Muscle of arm (tissue), 14 donors: Measurements from ENCODE around the gene UTS2R. TPM values are rescaled to one million over a fixed set of nuclear protein-coding genes. Genes with fewer than 3 reads are reported as not detected.
A peak's percentile ranks its signal among the peaks of the same experiment; 100 is the strongest.

Source experiments
- DNase-seq: peaks from one replicate; pipeline ENCODE4 v3.0.0-alpha.2; 2013
- long read RNA-seq, 11 donors: transcript quantifications; one replicate each; lab custom pipeline, GENCODE V29; 2026
- polyA plus RNA-seq, 12 donors: library from polyadenylated mRNA; unstranded; fragments of 120-200 nt; gene quantifications; one replicate each; pipeline ENCODE4 v1.2.1, GENCODE V29; 2013; ENCODE audit not compliant: insufficient read length in 12 of 12

Gene UTS2R
- polyA plus RNA-seq, result 10 to 100 TPM in 1 of 12 donors, 1 to 10 TPM in 10, not detected in 1; 2.5 to 11.1 (median 5.2) TPM
- long read RNA-seq, donor 1, result 0 reads
- long read RNA-seq, donor 2, transcript UTS2R-201 (1 exons, 1,357 nt), result major isoform, 5 of 5 reads
- long read RNA-seq, donor 2, partial matches to known transcripts, result 0 of 5 reads
- long read RNA-seq, donor 2, other reads (novel, unspliced or antisense), result 0 of 5 reads
- long read RNA-seq, donor 3, partial matches to known transcripts, result 0 of 3 reads
- long read RNA-seq, donor 3, other reads (novel, unspliced or antisense), result 0 of 3 reads
- long read RNA-seq, donor 4, result 0 reads
- long read RNA-seq, donor 5, partial matches to known transcripts, result 0 of 3 reads
- long read RNA-seq, donor 5, other reads (novel, unspliced or antisense), result 0 of 3 reads
- long read RNA-seq, donor 6, result 0 reads
- long read RNA-seq, donor 7, partial matches to known transcripts, result 0 of 2 reads
- long read RNA-seq, donor 7, other reads (novel, unspliced or antisense), result 0 of 2 reads
- long read RNA-seq, donor 8, result 0 reads
- long read RNA-seq, donor 9, partial matches to known transcripts, result 0 of 2 reads
- long read RNA-seq, donor 9, other reads (novel, unspliced or antisense), result 0 of 2 reads
- long read RNA-seq, donor 10, transcript UTS2R-201 (1 exons, 1,357 nt), result major isoform, 5 of 5 reads
- long read RNA-seq, donor 10, partial matches to known transcripts, result 0 of 5 reads
- long read RNA-seq, donor 10, other reads (novel, unspliced or antisense), result 0 of 5 reads
- long read RNA-seq, donor 11, partial matches to known transcripts, result 0 of 3 reads
- long read RNA-seq, donor 11, other reads (novel, unspliced or antisense), result 0 of 3 reads

DNA sequence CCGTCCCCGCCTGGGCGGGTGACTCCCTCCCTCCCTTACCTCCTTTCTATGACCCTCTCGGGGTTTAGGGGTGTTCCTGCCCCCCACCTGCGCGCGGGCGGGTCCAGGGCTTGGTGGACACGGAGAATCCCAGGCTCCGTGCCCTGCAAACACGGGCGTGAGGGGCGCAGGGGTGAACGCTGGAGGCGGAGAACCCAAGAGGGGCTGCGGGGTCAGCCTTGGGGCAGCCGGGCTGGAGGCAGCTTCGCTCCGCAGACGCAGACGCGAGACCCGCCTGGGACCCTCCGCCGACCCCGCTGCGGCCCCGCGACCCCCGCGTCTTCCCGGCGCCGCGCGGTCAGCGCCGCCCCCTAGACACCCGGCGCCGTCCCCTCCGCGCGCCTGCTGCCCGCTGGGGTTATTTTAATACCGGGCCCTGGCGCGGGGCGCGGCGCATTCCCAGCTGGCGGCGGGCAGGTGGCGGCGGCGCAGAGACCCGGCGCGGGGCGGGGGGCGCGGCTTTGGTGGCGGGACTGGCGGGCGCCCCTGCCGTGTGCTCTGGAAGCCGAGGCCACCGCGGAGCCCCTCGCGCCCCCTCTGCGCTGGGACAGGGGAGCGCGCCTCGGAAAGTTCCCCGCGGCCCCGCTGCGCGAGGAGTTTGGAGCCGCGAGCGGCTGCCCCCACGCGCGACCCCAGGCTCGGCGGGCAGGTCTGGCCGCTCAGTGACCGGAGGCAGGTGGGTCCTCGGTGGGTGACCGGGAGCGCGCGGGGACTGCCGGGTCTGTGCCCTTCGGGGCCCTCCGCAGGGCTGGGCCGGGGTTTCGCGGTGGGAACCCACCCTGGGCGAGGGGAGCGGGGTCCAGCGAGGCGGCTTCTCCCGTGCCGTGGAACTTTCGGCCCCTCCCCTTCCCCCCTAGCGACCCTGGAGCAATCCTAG lies at the start of gene UTS2R:
Gene UTS2R, plus strand, starts transcription at position 433 of the 916 bp plus-strand sequence. CDS start 2,560 bp downstream, outside the sequence.
- no peak for DNase-seq

DNA sequence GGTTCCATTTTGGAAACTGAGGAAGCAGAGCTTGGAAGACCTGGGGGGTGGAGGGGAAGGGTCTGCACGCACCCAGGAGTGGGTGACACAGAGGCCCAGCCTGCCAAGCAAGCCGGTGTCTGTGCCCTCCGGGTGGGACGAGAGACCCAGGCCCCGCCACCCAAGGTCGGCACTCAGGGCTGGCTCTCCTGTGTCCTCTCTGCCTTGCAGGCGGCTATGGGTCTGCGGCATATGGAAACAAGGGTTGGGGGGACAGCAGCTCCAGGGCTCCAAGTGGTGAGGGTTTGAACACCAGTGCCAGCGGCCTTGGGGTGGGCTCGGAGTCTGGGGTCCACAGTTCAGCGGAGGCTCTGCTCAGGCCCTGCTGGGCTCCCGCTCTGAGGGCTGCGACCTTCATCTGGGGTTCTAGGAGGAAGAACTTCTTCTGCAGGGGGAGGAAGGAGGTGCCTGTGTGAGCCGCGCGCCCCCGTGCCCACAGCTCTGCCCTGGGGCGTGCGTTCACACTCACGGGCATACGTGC lies 49.6 kb upstream of the UTS2R start:
- DNase-seq, result no peak

DNA sequence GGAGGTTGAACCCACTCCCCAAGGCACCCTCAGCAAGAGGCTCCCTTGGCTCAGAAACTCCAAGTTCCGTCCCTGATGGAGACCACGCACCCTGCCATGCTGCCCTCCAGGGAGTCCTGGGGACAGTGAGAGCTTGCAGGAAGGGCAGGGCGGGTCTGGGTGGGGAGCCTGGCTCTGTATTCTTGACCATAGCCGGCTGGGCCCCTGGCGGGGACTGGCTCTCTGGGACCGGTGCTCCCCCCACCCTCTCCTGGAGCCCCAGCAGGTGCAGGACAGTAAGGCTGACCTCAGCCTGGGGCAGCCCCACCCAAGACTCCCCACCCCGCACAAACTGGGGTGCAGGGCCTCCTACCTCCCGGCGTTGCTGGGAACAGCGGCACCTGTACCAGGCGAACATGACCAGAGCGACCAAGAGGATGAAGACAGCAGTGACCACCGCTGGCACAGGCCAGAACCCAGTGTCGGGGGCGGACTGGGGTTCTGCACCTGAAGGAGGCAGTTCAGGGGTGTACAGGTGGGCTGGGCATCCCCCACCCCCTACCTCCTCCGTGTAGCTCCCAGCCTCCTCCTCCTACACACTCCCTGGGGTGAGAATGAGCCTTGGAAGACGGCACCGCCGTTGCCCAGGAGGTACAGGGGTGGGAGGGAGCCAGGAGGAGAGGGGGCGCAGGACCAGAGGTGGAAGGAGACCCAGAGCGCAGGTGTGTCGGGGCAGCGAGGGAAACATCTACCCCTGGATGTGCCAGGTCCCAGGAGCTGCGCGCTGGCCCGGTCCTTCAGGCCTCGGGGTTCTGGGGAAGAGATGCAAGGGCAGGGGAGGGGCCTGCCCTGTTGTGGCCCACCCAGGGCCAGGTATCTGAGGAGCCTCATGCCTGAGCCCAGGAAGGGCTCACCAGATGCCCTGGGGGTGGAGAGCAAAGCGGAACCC lies 48.8 kb upstream of the UTS2R start:
- no peak for DNase-seq

DNA sequence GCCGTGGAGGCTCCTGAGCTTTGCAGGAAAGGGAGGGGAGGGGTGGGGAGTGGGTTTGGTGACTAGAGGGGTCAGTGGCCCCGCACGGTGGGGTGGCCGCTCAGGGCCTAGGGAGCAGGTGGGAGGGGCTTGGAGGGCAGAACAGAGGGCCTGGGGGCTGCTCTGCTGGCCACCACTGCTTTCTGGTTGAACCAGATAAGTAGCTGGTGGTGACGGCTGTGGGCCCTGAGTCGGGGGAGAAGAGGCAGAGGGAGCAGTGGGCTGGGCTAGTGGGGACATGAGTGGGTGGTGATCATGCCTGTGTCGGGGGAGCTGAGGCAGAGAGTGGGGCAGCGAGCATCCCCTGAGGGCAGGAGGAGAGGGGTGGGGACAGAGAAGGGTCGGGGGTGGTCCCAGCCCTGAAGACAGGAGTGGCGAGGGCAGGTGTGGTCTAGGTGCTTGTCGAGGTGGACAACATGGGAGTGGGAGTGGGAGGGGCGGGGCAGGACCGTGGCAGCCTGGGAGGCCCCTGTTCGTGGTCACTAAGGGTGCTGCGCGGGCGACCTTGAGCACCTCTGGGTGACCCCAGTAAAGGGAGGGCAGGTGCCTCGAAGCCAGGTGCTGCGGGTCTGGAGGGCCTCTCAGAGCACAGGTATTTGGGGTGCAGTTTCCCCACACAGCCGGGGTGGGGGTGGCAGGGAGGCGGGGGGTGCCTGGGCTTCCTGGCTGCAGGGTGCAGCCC lies 47.9 kb upstream of the UTS2R start:
- DNase-seq, result no peak

DNA sequence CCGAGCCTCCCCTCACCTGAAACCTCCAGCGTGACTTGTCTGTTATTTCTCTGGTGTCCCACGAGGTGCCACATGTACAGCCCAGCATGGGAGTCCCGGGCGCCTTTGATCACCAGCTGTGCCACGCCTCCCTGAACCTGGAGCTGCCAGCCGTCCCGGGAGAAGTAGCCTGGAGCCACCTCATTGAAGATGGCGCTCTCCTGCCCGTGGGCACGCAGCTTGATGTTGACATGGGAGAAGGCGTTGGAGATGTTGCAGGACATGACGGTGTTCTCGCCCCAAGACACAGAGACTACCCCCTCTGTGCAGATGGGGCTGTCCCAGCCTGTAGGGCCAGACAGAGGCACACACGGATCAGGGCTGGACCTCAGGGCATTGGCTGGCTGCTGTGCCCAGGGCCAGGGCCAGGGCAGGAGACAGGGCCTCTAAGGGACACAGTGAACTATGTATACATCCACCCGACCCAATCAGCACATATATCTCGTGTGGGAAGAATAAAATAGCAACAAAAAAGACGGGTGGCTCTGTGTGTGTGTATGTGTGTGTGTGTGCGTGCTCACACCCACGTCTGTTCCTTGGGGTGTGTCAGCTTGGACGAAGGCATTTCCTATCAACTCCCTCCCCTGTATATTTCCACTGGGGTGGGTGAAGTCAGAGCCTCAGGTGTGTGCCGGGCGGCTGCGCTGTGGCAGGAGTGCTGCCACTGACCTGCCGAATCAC lies 46.8 kb upstream of the UTS2R start:
- no peak for DNase-seq

DNA sequence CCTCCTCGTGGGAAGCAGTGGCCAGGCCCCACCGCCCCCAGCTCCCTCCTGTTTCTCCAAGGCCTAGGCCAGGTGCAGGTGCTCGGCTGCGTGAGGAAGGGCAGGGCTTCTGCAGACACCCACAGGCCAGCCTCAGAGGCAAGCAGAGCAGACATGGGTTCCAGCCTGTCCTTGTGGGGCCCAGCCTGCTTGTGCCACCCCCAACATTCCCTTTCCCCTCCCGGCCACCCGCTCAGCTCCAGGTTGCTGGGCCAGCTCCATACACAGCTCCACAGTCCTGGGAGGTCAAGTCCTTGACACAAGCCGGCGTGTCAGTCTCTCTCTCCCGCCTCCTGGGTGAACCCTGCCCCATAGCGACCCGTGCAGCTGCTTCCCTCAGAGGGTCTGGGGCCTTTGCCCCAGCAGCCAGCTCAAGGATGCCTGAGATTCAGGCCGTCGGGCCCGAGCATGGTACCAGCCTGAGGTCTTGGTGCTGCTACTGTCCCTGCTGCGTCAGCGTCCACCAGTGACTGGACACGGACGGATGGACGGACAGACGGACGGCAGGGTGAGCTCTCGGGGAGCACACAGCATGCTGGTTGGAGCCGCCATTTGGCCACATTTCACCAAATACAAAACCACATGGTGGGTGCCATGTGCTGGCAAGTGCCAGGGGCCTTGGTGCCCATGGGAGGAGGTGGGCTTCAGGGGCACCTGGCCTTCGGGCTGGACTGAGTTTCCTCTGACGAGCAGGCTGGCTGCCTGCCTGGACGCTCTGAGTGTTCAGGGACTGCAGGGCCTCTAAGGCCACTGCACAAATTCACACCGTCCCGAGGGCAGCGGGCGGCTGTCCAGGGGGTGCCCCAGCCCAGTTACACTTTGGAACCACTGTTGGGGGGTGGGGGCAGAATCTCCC lies 46.0 kb upstream of the UTS2R start:
- no peak for DNase-seq

DNA sequence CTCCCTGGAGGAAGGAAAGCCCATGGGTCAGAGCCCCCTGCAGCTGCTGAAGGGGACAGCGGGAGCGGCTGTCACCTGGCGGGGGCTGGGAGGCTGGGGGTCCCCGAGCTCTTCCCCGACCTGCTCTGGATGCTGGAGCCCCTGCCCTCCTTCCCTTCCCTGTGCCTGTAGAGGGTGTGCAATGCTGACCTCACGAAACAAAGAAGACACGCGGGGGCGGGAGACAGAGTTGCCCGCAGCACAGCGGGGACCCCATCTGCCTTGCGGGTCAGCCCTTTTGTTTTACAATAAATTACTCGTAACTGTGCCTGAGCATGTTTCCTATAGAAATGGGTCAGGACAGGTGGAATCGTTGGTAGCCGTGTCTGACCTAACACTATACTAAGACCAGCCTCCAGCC lies 44.3 kb upstream of the UTS2R start:
- no peak for DNase-seq

DNA sequence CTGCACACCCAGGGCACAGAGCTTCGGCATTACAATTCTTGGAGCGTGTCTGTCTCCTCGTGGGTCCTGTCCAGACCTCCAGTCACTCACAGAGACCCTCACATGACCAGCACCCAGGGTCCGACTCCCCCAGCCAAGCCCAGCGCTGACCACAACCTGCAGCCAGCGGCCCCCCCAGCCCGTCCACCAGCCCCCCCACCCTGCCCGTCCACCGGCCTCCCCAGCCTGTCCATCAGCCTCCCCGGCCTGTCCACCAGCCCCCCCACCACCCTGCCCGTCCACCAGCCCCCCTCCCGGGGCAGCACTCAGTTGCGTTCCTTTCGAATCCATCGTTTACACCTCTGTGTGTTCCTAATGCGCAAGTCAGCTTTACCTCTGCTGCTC lies 43.8 kb upstream of the UTS2R start:
- no peak for DNase-seq

DNA sequence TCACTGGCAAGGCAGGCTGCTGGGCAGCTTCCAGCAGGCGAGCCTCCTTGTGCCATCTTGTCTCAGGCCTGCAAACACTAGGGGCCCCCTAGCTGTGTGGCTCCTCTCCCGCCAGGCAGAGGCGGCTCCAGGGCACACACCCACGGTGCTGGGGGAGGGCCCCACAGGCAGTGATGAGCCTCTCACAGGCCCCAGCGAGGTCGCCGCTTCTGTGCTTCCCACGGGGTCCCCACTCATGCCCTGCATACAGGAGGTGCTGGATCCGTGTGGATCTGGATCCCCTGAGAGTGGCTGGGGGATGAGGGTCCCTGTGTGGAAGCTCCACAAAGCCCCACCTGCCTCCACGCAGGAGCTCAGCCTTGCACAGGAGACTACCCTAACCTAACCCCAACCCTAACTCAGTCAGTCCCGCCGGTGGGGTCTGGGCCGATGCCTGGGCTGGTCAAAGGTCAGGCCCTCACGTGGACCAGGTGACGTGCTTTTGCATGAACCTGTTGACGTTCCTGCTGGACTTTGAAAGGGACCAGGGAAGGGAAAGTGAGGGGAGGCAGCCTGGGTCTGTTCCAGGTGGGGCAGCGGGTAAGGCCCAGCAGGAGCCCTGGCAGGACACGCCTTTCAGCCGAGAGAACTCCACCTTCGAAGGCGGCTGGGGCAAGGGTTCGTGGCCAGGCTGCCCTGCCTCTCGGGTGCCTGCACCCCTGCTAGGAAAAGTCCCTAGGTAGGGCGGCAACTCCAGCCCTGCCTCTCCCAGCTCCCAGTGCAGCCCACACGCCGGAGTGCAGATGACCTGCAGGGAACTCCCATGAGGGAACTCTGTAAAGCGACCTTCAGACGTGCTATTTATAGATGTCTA lies 43.2 kb upstream of the UTS2R start:
- no peak for DNase-seq

DNA sequence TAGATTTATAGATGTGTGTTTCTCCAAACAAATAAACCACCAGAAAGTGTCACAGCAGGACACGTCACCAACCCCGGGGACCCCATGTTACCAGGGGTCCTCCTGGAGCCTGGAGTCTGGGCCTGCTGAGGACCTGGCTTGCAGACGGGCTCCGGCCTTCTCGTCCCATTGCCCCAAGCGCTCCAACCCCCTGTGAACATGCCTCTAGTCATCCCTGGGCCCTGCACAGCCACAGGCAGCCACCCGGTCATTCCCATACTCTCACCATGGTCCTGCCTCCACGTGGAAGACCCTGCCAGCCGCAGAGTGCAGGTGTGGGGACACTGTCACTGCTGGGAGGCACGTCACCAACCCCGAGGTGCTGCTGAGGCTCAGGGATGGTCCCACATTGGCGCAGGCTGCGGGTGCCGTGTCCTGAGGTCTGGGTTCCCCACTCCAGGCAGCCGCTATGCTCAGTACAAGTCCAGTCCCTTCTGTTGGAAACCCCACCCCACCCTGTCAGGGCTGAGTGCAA lies 42.5 kb upstream of the UTS2R start:
- no peak for DNase-seq

DNA sequence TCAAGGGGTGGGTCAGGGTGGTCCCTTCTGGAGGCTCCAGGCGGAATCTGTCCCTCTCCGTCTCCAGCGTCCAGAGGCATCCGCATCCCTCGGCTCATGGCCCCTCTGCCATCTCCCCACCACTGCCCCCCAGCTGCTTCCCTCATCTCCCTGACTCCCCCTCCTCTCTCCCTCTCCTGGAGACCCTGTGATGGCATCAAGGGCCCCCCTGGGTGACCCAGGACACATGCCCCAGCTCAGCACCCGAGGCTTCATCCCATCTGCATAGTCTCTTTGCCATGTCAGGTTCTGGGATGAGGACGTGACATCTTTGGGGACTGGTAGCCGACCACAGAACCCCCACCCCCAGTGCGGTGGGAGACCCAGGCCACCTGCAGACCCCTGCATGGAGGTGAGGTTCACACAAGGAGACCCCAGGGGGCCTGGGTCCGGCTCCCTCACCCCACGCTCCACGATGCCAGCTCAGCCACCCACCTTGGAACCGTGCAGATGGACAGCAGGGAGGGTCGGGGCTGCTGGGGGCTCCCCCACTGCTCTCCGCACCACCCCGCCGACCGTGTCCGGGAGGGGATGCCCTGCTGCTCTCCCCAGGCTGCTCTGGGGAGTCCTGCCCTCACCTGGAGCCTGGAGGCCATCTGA lies 41.8 kb upstream of the UTS2R start:
- DNase-seq, result no peak

DNA sequence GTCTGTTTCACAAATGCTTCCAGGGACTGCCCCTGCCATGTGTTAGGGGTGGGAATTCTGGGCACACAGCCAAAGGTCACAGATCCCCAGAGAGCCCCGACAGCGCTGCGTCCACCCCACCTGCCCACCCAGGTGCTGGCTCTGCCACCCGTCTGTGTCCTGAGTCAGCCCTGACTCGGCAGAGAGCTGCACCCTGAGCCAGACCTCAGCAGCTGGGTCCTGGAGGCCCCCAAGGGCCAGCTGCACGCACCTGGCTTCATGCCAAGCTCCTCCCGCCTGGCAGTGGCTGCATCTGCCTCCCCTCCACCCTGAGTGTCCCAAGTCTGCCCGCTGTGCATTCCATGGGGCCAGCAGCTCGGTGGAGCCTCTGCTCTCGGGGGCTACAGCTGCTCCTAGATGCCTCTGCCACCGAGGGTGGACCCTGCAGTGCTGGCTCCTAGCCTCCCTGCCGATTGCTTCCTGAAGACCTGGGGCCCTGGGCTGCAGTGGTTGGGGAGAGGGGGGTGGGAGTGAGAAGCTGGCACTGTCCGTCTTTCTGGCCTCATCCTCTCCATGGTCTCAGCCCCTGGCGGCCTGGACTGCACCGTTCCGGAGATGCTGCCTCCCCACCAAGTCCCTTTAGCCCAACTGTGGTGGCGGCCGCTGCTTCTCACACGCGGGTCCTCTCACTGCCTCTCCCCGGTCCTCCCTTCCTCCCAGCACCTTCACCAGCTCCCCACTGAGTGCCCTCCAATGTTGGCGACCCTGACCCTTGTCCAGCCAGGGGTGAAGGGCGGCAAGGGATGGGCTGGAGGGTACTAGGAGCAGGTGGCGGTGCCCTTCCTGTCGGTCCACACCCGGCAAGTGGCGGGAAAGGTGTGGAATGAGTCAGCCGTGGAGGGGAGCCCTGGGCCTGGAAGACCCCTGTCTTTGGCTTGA lies 41.0 kb upstream of the UTS2R start:
- peak; percentile 69 for DNase-seq

DNA sequence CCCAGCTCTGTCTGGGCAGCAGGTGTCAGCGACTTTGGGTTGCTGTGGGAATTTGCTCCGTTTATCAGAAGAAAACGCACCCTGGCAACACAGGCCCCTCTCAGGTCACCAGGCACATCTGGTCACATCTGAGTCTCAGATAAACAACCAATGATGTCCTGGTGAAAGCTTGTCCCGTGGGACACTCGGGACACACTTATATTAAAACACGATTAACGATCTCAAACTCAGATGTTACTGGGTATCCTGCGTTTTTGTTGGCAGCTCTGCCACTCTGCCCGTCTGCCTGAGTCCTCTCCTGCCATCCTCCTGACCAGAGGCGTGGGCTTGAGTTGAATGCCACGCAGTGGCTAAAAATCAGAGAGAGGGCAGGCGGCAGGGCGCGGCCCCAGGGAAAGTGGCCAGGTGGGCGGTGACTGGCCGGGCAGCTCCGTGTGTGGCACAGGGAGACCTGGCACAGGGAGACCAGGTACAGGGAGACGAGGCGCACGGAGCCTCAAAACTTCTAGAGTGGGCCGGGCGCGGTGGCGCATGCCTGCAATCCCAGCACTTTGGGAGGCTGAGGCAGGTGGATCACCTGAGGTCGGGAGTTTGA lies 40.1 kb upstream of the UTS2R start:
- DNase-seq, result no peak

DNA sequence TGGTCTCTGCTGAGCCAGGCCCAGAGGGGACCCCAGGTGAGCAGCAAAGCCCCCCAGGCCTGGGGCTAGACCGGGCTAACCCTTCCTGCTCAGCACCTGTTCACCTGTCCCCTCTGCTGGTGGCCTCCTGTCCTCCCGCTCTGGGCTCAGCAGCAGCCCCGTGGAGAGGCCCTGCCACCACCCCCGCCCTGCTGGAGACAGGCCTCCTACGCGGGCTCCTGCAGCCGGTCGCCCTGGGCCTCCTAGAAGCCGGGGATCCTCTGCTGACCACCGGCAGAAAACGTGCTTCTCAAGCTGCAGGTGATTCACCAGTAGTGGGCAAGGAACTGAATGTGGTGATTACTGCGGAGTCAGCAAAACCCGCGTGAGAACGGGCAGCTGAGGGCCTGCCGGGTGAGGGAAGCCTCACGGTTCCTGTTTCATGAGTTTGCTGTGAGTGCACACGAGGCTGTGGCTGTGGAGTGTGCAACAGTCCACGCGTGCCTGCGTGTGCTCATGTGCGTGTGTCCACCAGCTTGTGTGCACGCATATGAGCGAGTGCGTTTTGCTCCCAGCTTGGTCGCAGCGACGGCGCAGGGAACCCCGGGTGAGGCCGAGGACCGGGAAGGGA lies 38.8 kb upstream of the UTS2R start:
- DNase-seq, result no peak
